Right forelimb (tissue), 1 donor: Measurements from ENCODE around the gene PKP4.
"Not testable (repeated sequence)": the region's sequence is repeated elsewhere in the genome, so short reads cannot be mapped to it uniquely, and the experiment has no call there.

Experiments used
- DNase-seq: peaks from one replicate; pipeline ENCODE4 v3.0.0-alpha.2; 2018

PKP4 gene

GRCh38 chr2:158467248-158467647 lies 10.5 kb downstream of the PKP4 start:
- no peak for DNase-seq

- not testable (repeated sequence) for DNase-seq
These were observed 16.1 kb downstream of the PKP4 start for GRCh38 chr2:158472829-158473228.

- not testable (repeated sequence) for DNase-seq
These were observed 16.5 kb downstream of the PKP4 start for GRCh38 chr2:158473300-158473699.

- DNase-seq = no peak
These were observed 17.1 kb downstream of the PKP4 start for GRCh38 chr2:158473719-158474392.

- DNase-seq = not testable (repeated sequence)
These were observed 17.8 kb downstream of the PKP4 start for GRCh38 chr2:158474526-158475011.

- no peak for DNase-seq
These were observed 20.4 kb downstream of the PKP4 start for GRCh38 chr2:158477202-158477601.

GRCh38 chr2:158478237-158478636 lies 21.5 kb downstream of the PKP4 start:
- DNase-seq = no peak

GRCh38 chr2:158478816-158479215 lies 22.1 kb downstream of the PKP4 start:
- DNase-seq = no peak

GRCh38 chr2:158481116-158481515 lies 24.4 kb downstream of the PKP4 start:
- DNase-seq = no peak

GRCh38 chr2:158482594-158482993 lies 25.8 kb downstream of the PKP4 start:
- DNase-seq = no peak

GRCh38 chr2:158484892-158485556 lies 28.3 kb downstream of the PKP4 start:
- no peak for DNase-seq

- no peak for DNase-seq
These were observed 29.6 kb downstream of the PKP4 start for GRCh38 chr2:158486150-158486969.

- DNase-seq = no peak
These were observed 30.2 kb downstream of the PKP4 start for GRCh38 chr2:158486970-158487325.

GRCh38 chr2:158487419-158487818 lies 30.7 kb downstream of the PKP4 start:
- no peak for DNase-seq

- DNase-seq = no peak
These were observed 31.9 kb downstream of the PKP4 start for GRCh38 chr2:158488442-158489216.

- no peak for DNase-seq
These were observed 32.8 kb downstream of the PKP4 start for GRCh38 chr2:158489366-158490112.

- DNase-seq = no peak
These were observed 34.3 kb downstream of the PKP4 start for GRCh38 chr2:158491072-158491471.

- DNase-seq = no peak
These were observed 36.7 kb downstream of the PKP4 start for GRCh38 chr2:158493458-158493857.

- no peak for DNase-seq
These were observed 38.4 kb downstream of the PKP4 start for GRCh38 chr2:158495175-158495574.

GRCh38 chr2:158496986-158497385 lies 40.2 kb downstream of the PKP4 start:
- DNase-seq = no peak

GRCh38 chr2:158497486-158497885 lies 40.7 kb downstream of the PKP4 start:
- no peak for DNase-seq
